Measurements from ENCODE around the gene NPR2.

GRCh38 chr9:35781066-35781465 lies 10.3 kb upstream of the NPR2 start:
- TF ChIP-seq CTCF (IDR thresholded peaks at IDR 0.05) (no peak), POLR2A (IDR thresholded peaks at IDR 0.05) (no peak)
